B cell (primary cell): ENCODE data around the gene PRPF4. TPM values are rescaled to one million over a fixed set of nuclear protein-coding genes. Genes with fewer than 3 reads are reported as not detected.

Source experiments
- ATAC-seq: fragments of 200-7000 bp; cut with Tn5 transposase; one replicate; pipeline ENCODE4 v1.10.0; 2021; ENCODE audit warnings: low read depth, mild to moderate bottlenecking, moderate number of reproducible peaks, moderate library complexity
- CTCF ChIA-PET: fragments of 350-600 bp; sonication (Branson Sonifier 250); formaldehyde crosslinking; loops from one replicate; lab custom pipeline; 2021; ENCODE audit warnings: antibody characterized with exemption, inconsistent platforms; lab: Charles Lee
- POLR2A ChIA-PET: fragments of 350-600 bp; sonication (Branson Sonifier 250); formaldehyde crosslinking; loops from one replicate; lab custom pipeline; 2021; ENCODE audit warnings: antibody characterized with exemption; lab: Charles Lee
- DNase-seq: peaks from one replicate; pipeline ENCODE4 v3.0.0; 2013
- H2AFZ ChIP-seq: 2 replicates; pipeline ENCODE4 v1.6.1; 2012; ENCODE audit warnings: mild to moderate bottlenecking, low read depth, low read length; ENCODE audit not compliant: insufficient read depth, poor library complexity, severe bottlenecking
- H3K27ac ChIP-seq, 2 donors: 1 replicate in 1 of 2; 2 replicates in 1 of 2; pipeline ENCODE4 v1.5.1; 2012 to 2013; ENCODE audit warnings: low read length in 2 of 2, mild to moderate bottlenecking in 2 of 2, moderate library complexity in 1 of 2
- H3K27me3 ChIP-seq, 4 experiments: fragments of 200-600 bp in 1 of 4; sonication (generic) in 1 of 4; replicated peaks in 1 of 4; 1 replicate in 2 of 4; 2 replicates in 2 of 4; pipeline versions ENCODE4 v1.6.1 to v1.7.0; 2013 to 2016; ENCODE audit warnings: low read length in 3 of 4, mild to moderate bottlenecking in 2 of 4, mixed read lengths in 1 of 4, moderate library complexity in 1 of 4; ENCODE audit not compliant: insufficient read depth in 4 of 4, control insufficient read depth in 3 of 4; ENCODE audit errors: control extremely low read depth in 1 of 4
- H3K36me3 ChIP-seq, 2 experiments: replicated peaks in 1 of 2; 1 replicate in 1 of 2; 2 replicates in 1 of 2; pipeline versions ENCODE4 v1.6.1 to v1.7.1; 2013; ENCODE audit warnings: low read length in 1 of 2; ENCODE audit not compliant: insufficient read depth in 2 of 2, control insufficient read depth in 1 of 2; ENCODE audit errors: control extremely low read depth in 1 of 2, extremely low read depth in 1 of 2
- H3K4me1 ChIP-seq, 2 donors: fragments of 200-600 bp in 1 of 2; sonication (generic) in 1 of 2; 1 replicate in 1 of 2; 2 replicates in 1 of 2; pipeline versions ENCODE4 v1.5.1 to v1.6.1; 2013 to 2017; ENCODE audit warnings: low read length in 2 of 2; ENCODE audit not compliant: control insufficient read depth in 2 of 2, insufficient read depth in 2 of 2
- H3K4me2 ChIP-seq: replicated peaks from 2 replicates; pipeline ENCODE3; 2012; ENCODE audit warnings: mild to moderate bottlenecking, low read depth, low read length; ENCODE audit not compliant: poor library complexity, severe bottlenecking
- H3K4me3 ChIP-seq, 5 experiments: fragments of 200-600 bp in 1 of 5; sonication (generic) in 1 of 5; 1 replicate in 3 of 5; 2 replicates in 2 of 5; pipeline versions ENCODE4 v1.5.1 to v1.7.0; 2011 to 2016; ENCODE audit warnings: low read length in 4 of 5, mild to moderate bottlenecking in 4 of 5, low read depth in 2 of 5, control low read depth in 1 of 5, moderate library complexity in 1 of 5; ENCODE audit not compliant: insufficient read depth in 1 of 5; ENCODE audit errors: control extremely low read depth in 1 of 5, extremely low read depth in 1 of 5
- H3K79me2 ChIP-seq: fragments of 200-600 bp; sonication (generic); one replicate; pipeline ENCODE4 v1.6.0; 2016; ENCODE audit warnings: low read length; ENCODE audit not compliant: control insufficient read depth, insufficient read depth
- H3K9ac ChIP-seq: fragments of 200-600 bp; sonication (generic); 2 replicates; pipeline ENCODE4 v1.6.1; 2017; ENCODE audit warnings: mild to moderate bottlenecking, low read length, moderate library complexity
- H3K9me3 ChIP-seq, 3 donors: one replicate each; pipeline versions ENCODE4 v1.6.1 to v1.7.1; 2013; ENCODE audit warnings: low read length in 2 of 3; ENCODE audit not compliant: control insufficient read depth in 2 of 3, insufficient read depth in 1 of 3; ENCODE audit errors: control extremely low read depth in 1 of 3
- H4K20me1 ChIP-seq: 2 replicates; pipeline ENCODE4 v1.6.0; 2012; ENCODE audit warnings: mild to moderate bottlenecking, low read length; ENCODE audit not compliant: insufficient read depth, control insufficient read depth, poor library complexity, severe bottlenecking
- H3K27ac Mint-ChIP-seq: one replicate; pipeline ENCODE4 v1.8.0; 2021; ENCODE audit warnings: mixed read lengths
- H3K27me3 Mint-ChIP-seq: one replicate; pipeline ENCODE4 v1.8.0; 2021; ENCODE audit warnings: mixed read lengths
- H3K4me1 Mint-ChIP-seq: one replicate; pipeline ENCODE4 v1.8.0; 2021; ENCODE audit warnings: mixed read lengths
- H3K4me3 Mint-ChIP-seq: one replicate; pipeline ENCODE4 v1.8.0; 2021; ENCODE audit warnings: mixed read lengths
- H3K9me3 Mint-ChIP-seq: one replicate; pipeline ENCODE4 v1.8.0; 2022; ENCODE audit warnings: mixed read lengths; ENCODE audit not compliant: insufficient read depth
- CTCF ChIP-seq: fragments of 200-600 bp; IDR thresholded peaks from one replicate; pipeline ENCODE4 v1.8.0; 2022; ENCODE audit warnings: antibody characterized with exemption, mild to moderate bottlenecking
- EZH2 ChIP-seq: IDR thresholded peaks from 2 replicates; pipeline ENCODE4 v1.6.1; 2012; ENCODE audit warnings: borderline replicate concordance, low read depth, mild to moderate bottlenecking, moderate library complexity, low read length; ENCODE audit not compliant: insufficient read depth, poor library complexity, severe bottlenecking
- WGBS: methylation state at CpG from one replicate; pipeline ENCODE4 v1.1.5; 2013; ENCODE audit warnings: missing lambda C conversion rate; ENCODE audit not compliant: insufficient coverage; 5-methylcytosine and 5-hydroxymethylcytosine counted together
- intact Hi-C: fragments of 100-400 bp; cut with micrococcal nuclease; formaldehyde crosslinking; loops from one replicate; pipeline ENCODE4 v1.10.0; 2022
- polyA plus RNA-seq: library from polyadenylated mRNA; depleted of rRNA; stranded (reverse); fragments of >200 nt; gene quantifications from 2 replicates; pipeline ENCODE4 v1.2.3, GENCODE V29; 2012
- total RNA-seq, 2 donors: library from RNA; stranded (reverse); fragments of 120-200 nt in 1 of 2; gene quantifications; 1 replicate in 1 of 2; 2 replicates in 1 of 2; pipeline versions ENCODE4 v1.2.3 to v1.2.4, GENCODE V29; 2013 to 2022

Gene PRPF4
- total and polyA plus RNA-seq, 2 donors (not counting 1 experiment from before 2014, with no cell fraction given), result 11.4 to 30.8 TPM

GRCh38 chr9:113281356-113281755 is 5.9 kb downstream of the PRPF4 start:
- TF ChIP-seq CTCF (no peak), EZH2 (no peak)
- H3K27me3 Mint-ChIP-seq, result no peaks in the 10 kb centered on the region
- no peak for ATAC-seq
- H3K27ac Mint-ChIP-seq, result no peak overlapping the region
- 94% methylated on average over 4 of the region's 4 CpGs for WGBS
- Histone ChIP-seq H3K27ac (no peak overlapping the region), H3K36me3 (peaks cover 30 to 79% of the 10 kb centered on the region in 2 experiments), H2AFZ (no peak overlapping the region), H3K4me3 (no peak overlapping the region), H3K9me3 (no peaks in the 10 kb centered on the region), H3K4me2 (no peak overlapping the region), H3K79me2 (peaks cover 33% of the 10 kb centered on the region), H3K27me3 (no peaks in the 10 kb centered on the region), H3K4me1 (peaks cover 2 to 3% of the 10 kb centered on the region in 2 donors), H3K9ac (no peak overlapping the region), H4K20me1 (no peaks in the 10 kb centered on the region)
- no peak for DNase-seq
- peaks cover 16% of the 10 kb centered on the region for H3K4me1 Mint-ChIP-seq
- ChIA-PET CTCF (no interaction called here), POLR2A (no interaction called here)
- H3K9me3 Mint-ChIP-seq, result no peaks in the 10 kb centered on the region
- no peak overlapping the region for H3K4me3 Mint-ChIP-seq
- intact Hi-C loops, result no loop called here

- H3K4me1 Mint-ChIP-seq, result no peaks in the 10 kb centered on the region
- ChIA-PET POLR2A (no interaction called here), CTCF (no interaction called here)
- DNase-seq (no peak), ATAC-seq (no peak)
- WGBS, result no CpG with 5 or more reads among the region's 2 CpGs
- no peak overlapping the region for H3K27ac ChIP-seq
- H3K4me3 Mint-ChIP-seq, result no peak overlapping the region
- no peaks in the 10 kb centered on the region for H4K20me1 ChIP-seq
- no peak overlapping the region for H3K27ac Mint-ChIP-seq
- H3K27me3 ChIP-seq, result no peaks in the 10 kb centered on the region
- no peak overlapping the region for H2AFZ ChIP-seq
- H3K4me1 ChIP-seq, result no peaks in the 10 kb centered on the region
- intact Hi-C loops, result no loop called here
- H3K36me3 ChIP-seq, result peaks cover 7 to 78% of the 10 kb centered on the region in 2 experiments
- H3K27me3 Mint-ChIP-seq, result no peaks in the 10 kb centered on the region
- H3K9ac ChIP-seq, result no peak overlapping the region
- H3K9me3 ChIP-seq, result no peaks in the 10 kb centered on the region
- no peaks in the 10 kb centered on the region for H3K9me3 Mint-ChIP-seq
- no peak overlapping the region for H3K4me2 ChIP-seq
- no peak for TF ChIP-seq CTCF
- no peak overlapping the region for H3K4me3 ChIP-seq
- H3K79me2 ChIP-seq, result no peaks in the 10 kb centered on the region
These were observed 13.6 kb downstream of the PRPF4 start for GRCh38 chr9:113289091-113289490.
